ENCODE data around the gene PRPF38B.
"Not testable (repeated sequence)": the region's sequence is repeated elsewhere in the genome, so short reads cannot be mapped to it uniquely, and the experiment has no call there.

Gene PRPF38B

DNA sequence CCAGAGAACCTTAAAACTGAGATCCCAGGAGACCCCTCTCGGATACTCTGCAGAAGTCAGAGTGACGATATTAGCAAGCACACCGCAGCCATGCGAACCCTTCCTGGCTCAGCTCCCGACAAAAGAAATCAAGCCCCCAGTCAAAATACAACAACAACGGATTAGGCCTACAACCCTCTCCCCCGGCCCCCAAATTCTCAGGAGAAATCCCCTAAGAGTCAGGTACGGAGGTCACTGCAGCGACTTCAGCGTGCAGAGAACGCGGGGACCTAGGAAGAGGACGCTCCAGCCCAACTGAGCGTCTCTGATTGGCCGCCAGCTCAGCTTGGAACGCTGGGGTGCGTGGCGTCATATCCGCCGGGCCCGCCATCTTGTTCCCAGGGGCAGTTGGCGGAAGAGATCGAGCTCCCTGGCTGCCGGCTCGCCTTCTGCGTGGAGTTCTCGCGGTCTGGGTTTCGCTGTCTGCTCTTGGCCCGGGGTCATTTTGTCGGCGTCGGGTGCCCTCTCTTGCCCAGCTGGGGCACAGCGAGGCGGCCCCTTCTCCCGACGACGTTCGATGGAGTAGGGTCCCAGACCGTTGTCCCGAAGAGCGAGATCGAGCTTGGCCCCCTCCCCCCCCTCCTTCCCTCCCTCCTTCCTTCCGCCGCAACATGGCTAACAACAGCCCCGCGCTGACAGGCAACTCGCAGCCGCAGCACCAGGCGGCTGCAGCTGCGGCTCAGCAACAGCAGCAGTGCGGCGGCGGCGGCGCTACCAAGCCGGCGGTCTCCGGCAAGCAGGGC is at the start of gene PRPF38B:
Gene PRPF38B, plus strand, starts transcription at position 369 of the 782 bp plus-strand sequence. Its CDS starts 282 bp downstream, at position 651.
- ATAC-seq = peak; percentile 90

DNA sequence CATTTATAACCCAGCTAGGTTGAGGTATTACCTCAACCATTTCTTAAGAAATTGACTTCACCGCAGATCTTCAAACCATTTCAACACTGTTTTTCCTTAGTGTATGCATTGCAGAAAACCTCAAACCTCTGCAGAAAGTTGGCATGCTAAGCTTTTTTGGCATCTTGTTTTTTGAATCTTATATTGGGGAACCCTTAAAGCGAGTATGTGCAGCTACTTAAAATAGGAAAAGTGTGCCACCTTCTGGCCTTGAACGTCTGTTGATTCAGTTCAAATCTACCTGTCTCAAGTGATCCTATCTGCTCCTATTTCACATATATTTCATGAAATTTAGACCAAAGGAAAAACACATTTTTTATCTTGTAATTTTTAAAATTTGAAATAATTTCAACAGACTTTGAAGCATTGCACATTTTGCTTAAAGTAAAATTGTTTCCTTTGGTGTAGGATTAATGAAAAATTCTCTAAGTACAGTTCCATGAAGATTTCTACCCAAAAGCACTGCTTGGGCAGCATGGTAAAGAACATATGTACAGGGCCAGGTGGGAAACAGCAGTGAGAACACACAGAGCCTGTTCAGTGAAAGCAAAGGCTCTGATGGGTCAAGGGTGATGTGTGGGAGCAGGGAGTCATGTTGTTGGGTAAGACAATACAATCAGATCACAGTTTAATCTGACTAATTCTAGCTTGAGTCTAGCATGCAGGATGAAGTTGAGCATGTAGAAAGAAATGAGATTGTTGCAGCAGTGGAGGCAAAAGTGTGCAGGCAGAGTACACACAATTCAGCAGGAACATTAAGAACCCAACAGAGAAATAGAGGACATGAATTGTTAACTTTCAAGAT is 48.4 kb upstream of the PRPF38B start:
- peak; percentile 48 to 53 for ATAC-seq

- peak; percentile 48 for ATAC-seq
Observed at GRCh38 chr1:108644984-108645383, 47.1 kb upstream of the PRPF38B start.

GRCh38 chr1:108645564-108646184 is 46.4 kb upstream of the PRPF38B start:
- ATAC-seq = no peak

DNA sequence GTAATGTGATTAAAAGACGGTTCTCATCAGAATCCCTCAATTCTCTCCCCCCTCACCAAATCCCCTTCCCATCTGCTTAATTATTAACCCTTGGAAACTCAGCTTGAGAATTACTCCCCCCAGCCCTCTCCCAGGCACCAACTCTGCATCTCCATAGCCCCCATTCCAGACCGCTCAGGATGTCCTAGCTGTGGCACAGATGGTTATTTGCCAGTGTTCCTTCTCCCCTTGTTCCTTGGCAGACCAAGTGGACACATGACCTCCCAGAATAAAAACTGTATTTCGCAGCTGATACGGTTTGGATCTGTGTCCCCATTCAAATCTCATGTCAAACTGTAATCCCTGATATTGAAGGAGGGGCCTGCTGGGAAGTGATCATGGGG is 45.9 kb upstream of the PRPF38B start:
- no peak for ATAC-seq

DNA sequence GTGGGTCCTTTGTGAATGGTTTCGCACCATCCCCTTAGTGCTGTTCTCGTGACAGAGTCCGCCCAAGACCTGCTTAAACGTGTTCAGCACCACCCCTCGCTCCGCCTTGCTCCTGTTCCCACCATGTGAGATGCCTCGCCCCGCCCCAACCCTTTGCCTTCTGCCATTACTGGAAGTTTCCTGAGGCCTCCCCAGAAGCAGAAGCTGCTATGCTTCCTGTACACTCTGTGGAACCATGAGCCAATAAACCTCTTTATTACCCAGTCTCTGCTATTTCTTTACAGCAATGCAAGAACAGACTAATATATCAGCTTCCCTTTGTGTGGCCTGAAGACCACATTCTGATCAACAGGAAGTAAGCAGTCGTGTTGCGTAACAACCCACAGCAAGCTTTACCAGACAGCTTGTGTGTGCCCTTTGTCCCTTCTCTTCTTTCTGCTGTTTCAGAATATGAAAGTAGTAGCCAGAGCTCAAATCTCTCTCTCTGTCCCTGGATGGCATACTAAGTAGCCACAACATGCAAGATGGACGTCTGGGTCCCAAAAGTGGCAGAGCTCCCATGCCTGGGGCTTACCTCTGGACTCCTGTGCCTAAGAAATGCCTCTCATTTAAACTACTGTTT is 45.4 kb upstream of the PRPF38B start:
- peak; percentile 74 for ATAC-seq

DNA sequence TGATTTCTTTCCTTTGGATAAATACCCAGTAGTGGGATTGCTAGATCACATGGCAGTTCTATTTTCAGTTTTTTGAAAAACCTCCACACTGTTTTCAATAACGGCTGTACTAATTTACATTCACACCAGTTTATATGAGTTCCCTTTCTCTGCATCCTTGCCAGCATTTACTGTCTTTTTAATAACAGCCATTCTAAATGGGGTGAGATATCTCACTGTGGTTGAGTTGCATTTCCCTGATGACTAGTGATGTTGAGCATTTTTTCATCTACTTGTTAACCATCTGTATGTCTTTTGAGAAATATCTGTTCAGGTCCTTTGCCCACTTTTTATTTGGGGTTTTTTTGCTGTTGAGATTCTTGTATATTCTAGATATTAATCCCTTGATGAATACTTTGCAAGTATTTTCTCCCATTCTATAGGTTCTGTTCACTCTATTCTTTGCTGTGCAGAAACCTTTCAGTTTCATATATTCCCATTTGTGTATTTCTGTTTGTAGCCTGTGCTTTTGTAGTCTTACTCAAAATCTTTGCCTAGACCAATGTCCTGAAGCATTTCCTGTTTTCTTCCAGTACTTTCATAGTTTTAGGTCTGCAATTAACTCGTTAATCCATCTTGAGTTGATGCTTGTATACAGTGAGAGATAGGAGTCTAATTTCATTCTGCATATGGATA is 38.5 kb upstream of the PRPF38B start:
- no peak for ATAC-seq

DNA sequence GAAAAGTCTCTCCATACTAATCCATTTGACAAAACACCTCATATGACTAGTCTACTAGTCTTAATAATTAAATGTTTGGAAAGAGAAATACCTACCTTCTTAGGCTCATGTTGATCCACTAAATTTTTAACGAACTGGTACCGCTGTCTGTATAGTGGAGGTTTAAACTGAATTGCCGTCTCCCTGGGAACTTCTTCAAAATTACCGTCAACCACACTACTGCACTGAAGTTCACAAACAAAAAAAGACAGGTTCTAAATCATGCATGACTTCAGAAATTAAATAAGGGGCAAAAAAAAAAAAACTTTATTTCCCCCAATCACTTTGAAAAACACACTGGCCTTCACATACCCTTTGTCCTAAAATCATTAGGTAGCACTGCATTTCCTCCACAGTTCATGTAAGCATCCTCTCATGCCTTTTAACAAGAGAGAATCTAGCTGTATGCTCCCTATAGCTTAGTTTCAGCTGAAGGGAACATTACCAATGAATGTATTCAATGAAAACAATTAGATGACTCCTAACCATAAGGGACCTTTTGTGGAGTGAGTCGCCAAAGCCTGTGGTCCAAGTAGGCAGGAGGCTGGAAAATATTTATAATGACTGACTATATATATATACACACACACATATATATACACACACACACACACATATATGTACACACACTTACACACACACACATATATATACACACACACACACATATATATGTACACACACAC is 34.6 kb upstream of the PRPF38B start:
- peak in 1 of 2 donors; percentile 14 for ATAC-seq

GRCh38 chr1:108661030-108661609 is 31.0 kb upstream of the PRPF38B start, which contains the start of gene HENMT1:
TSS of gene HENMT1 (minus strand) at chr1:108661093. CDS start at chr1:108659884, 1,209 bp downstream.
- peak; percentile 88 for ATAC-seq

GRCh38 chr1:108663074-108663473 is 29.0 kb upstream of the PRPF38B start:
- ATAC-seq = no peak

DNA sequence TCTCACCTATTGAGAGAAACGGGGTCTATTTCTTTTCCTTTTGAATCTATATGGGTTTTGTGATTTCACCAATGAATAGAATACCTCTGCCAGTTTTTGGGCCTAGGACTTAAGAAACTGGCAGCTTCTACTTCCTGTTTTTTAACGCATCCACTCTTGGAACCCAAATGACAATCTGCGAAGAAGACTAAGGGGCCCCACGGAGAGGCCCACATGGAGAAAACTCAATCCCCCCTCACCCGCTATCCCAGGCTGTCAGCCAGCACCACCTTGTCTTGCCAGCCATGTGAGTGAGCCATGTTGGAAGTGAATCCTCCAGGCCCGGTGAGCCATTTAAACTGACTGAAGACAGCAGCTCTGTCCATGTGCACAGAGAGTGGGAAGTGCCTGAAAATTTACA is 27.6 kb upstream of the PRPF38B start:
- no peak for ATAC-seq

GRCh38 chr1:108665067-108665466 is 27.0 kb upstream of the PRPF38B start:
- no peak for ATAC-seq

- ATAC-seq = no peak
Observed at GRCh38 chr1:108665771-108666170, 26.3 kb upstream of the PRPF38B start.

DNA sequence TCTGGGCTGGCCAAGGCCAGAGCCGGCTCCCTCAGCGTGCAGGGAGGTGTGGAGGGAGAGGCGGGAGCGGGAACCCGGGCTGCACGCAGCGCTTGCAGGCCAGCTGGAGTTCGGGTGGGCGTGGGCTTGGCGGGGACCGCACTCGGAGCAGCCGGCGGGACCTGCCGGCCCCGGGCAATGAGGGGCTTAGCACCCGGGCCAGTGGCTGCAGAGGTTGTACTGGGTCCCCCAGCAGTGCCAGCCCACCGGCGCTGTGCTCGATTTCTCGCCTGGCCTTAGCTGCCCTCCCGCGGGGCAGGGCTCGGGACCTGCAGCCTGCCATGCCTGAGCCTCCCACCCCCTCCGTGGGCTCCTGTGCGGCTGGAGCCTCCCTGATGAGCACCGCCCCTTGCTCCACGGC is 24.7 kb upstream of the PRPF38B start:
- ATAC-seq = not testable (repeated sequence)

GRCh38 chr1:108668777-108669176 is 23.3 kb upstream of the PRPF38B start:
- no peak for ATAC-seq

DNA sequence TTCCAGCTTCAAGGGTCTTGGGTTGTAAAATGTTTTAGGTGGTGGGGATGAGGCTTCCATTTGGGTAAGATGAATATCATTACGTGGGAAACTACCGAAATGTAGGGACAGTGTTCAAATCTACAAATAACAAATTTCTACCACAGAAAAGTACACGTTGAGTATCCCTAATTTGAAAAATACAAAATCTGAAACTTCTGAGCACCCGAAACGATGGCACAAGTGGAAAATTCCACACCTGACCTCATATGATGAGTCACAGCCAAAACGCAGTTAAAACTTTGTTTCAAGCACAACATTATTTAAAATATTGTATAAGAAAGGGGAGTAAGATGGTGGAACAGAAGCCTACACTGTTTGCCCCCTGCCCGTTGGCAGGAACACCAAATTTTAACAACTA is 22.4 kb upstream of the PRPF38B start:
- ATAC-seq = peak; percentile 25 to 59

GRCh38 chr1:108670131-108670773 is 21.9 kb upstream of the PRPF38B start:
- ATAC-seq = peak; percentile 31 to 35

- ATAC-seq = no peak
Observed at GRCh38 chr1:108671143-108671542, 21.0 kb upstream of the PRPF38B start.

GRCh38 chr1:108678706-108679105 is 13.4 kb upstream of the PRPF38B start:
- ATAC-seq = no peak

DNA sequence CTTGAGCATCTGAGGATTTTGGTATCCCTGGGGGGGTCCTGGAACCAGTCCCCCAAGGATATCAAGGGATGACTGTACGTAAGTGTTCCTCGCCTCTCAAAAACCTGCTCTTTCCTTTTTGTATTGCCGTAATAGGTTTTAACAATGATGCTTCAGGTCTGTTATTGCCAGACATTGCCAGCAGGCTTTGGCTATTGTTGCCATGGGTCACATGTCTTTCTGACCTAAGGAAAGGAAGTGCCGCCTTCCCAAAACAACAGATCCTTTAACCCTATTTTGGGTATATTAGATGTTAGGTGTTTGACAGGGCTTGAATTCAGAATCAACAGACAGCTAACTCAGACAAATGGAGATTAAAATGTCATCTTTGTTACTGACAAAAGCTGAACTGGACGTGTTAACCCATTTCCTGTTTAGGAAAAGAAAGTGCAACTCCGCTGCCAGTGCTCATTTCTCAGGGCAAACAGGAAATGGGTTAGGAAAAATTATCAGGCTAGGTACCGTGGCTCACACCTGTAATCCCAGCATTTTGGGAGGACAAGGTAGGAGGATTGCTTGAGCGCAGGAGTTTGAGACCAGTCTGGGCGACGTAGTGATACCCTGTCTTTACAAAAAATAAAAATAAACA is 12.4 kb upstream of the PRPF38B start:
- ATAC-seq = no peak

All from activated CD4-positive, CD25-positive, alpha-beta regulatory T cell treated with anti-CD3 and anti-CD28 coated beads, Interleukin-2, amount 50 U/mL, for 24 hours (primary cell).